Activated CD8-positive, alpha-beta memory T cell treated with anti-CD3 and anti-CD28 coated beads, Interleukin-2, amount 10 ng/mL, durations not matched to agents 7 days and 5 days (primary cell): Measurements from ENCODE around the gene SPTSSA. TPM values are rescaled to one million over a fixed set of nuclear protein-coding genes. Genes with fewer than 3 reads are reported as not detected.

ENCODE experiments used
- ATAC-seq: fragments of 150-1000 bp; cut with Tn5 transposase; one replicate; pipeline ENCODE4 v1.10.0; 2021; ENCODE audit warnings: moderate library complexity
- CTCF ChIA-PET: fragments of 350-600 bp; sonication (Branson Sonifier 250); formaldehyde crosslinking; loops from one replicate; lab custom pipeline; 2021; ENCODE audit warnings: antibody characterized with exemption; lab: Charles Lee
- DNase-seq: peaks from one replicate; pipeline ENCODE4 v3.0.0-alpha.2; 2020
- H3K27ac Mint-ChIP-seq: one replicate; pipeline ENCODE4 v1.8.0; 2021; ENCODE audit warnings: mild to moderate bottlenecking, mixed read lengths
- H3K27me3 Mint-ChIP-seq: one replicate; pipeline ENCODE4 v1.8.0; 2021; ENCODE audit warnings: mixed read lengths
- H3K36me3 Mint-ChIP-seq: one replicate; pipeline ENCODE4 v1.8.0; 2021; ENCODE audit warnings: mild to moderate bottlenecking, mixed read lengths
- H3K4me1 Mint-ChIP-seq: one replicate; pipeline ENCODE4 v1.8.0; 2021; ENCODE audit warnings: mixed read lengths
- H3K4me3 Mint-ChIP-seq: one replicate; pipeline ENCODE4 v1.8.0; 2021; ENCODE audit warnings: mild to moderate bottlenecking, moderate library complexity, mixed read lengths
- H3K9me3 Mint-ChIP-seq: one replicate; pipeline ENCODE4 v1.8.0; 2022; ENCODE audit warnings: low read depth, mixed read lengths
- total RNA-seq, 2 experiments: library from RNA; stranded (reverse); gene quantifications; one replicate each; pipeline ENCODE4 v1.2.3, GENCODE V29; 2021

The SPTSSA gene
- total RNA-seq, 2 experiments from 2014 or later: 12.1 to 15.5 TPM

- no peaks in the 10 kb centered on the region for H3K27me3 Mint-ChIP-seq
- DNase-seq (peak; percentile 59), ATAC-seq (peak; percentile 10)
- peak overlapping the region; percentile 86 for H3K27ac Mint-ChIP-seq
- CTCF ChIA-PET: interaction anchor here (0.8 kb wide), 1 partner anchor 9 kb away, joined by 3 read pairs; no protein-coding TSS in a partner anchor
- H3K4me3 Mint-ChIP-seq: peak overlapping the region; percentile 83
- H3K36me3 Mint-ChIP-seq: peaks cover 6% of the 10 kb centered on the region
- H3K9me3 Mint-ChIP-seq: no peaks in the 10 kb centered on the region
- H3K4me1 Mint-ChIP-seq: peaks cover 25% of the 10 kb centered on the region
Observed at GRCh38 chr14:34461334-34462131, 507 bp downstream of the SPTSSA start.

GRCh38 chr14:34460841-34461240 lies 1.2 kb downstream of the SPTSSA start:
- H3K36me3 Mint-ChIP-seq: peaks cover 8% of the 10 kb centered on the region
- peak overlapping the region; percentile 83 for H3K4me3 Mint-ChIP-seq
- DNase-seq: no peak
- ATAC-seq: no peak
- peak overlapping the region; percentile 78 for H3K27ac Mint-ChIP-seq
- H3K4me1 Mint-ChIP-seq: peaks cover 25% of the 10 kb centered on the region
- H3K9me3 Mint-ChIP-seq: no peaks in the 10 kb centered on the region
- CTCF ChIA-PET: interaction anchor here (0.8 kb wide), 1 partner anchor 8 kb away, joined by 3 read pairs; no protein-coding TSS in a partner anchor
- no peaks in the 10 kb centered on the region for H3K27me3 Mint-ChIP-seq

- H3K4me1 Mint-ChIP-seq: peaks cover 25% of the 10 kb centered on the region
- ATAC-seq: no peak
- no peak overlapping the region for H3K4me3 Mint-ChIP-seq
- peaks cover 8% of the 10 kb centered on the region for H3K36me3 Mint-ChIP-seq
- no peaks in the 10 kb centered on the region for H3K27me3 Mint-ChIP-seq
- H3K9me3 Mint-ChIP-seq: no peaks in the 10 kb centered on the region
- CTCF ChIA-PET: interaction anchor here (0.8 kb wide), 1 partner anchor 8 kb away, joined by 3 read pairs; no protein-coding TSS in a partner anchor
- DNase-seq: no peak
- H3K27ac Mint-ChIP-seq: no peak overlapping the region
Observed at GRCh38 chr14:34460295-34460694, 1.7 kb downstream of the SPTSSA start.

- H3K36me3 Mint-ChIP-seq: peaks cover 16% of the 10 kb centered on the region
- H3K27ac Mint-ChIP-seq: no peak overlapping the region
- H3K4me1 Mint-ChIP-seq: peaks cover 19% of the 10 kb centered on the region
- CTCF ChIA-PET: no interaction called here
- H3K27me3 Mint-ChIP-seq: no peaks in the 10 kb centered on the region
- no peak overlapping the region for H3K4me3 Mint-ChIP-seq
- no peaks in the 10 kb centered on the region for H3K9me3 Mint-ChIP-seq
- ATAC-seq (no peak), DNase-seq (no peak)
Observed at GRCh38 chr14:34457186-34457585, 4.9 kb downstream of the SPTSSA start.

- no peak for DNase-seq
- no peak overlapping the region for H3K4me3 Mint-ChIP-seq
- no peaks in the 10 kb centered on the region for H3K9me3 Mint-ChIP-seq
- peaks cover 28% of the 10 kb centered on the region for H3K36me3 Mint-ChIP-seq
- H3K27me3 Mint-ChIP-seq: no peaks in the 10 kb centered on the region
- H3K4me1 Mint-ChIP-seq: no peaks in the 10 kb centered on the region
- no peak overlapping the region for H3K27ac Mint-ChIP-seq
- CTCF ChIA-PET: interaction anchor here (0.5 to 1.2 kb wide), 2 partner anchors 8 to 989 kb away, joined by 3 read pairs; no protein-coding TSS in a partner anchor
- ATAC-seq: no peak
Observed at GRCh38 chr14:34453226-34453625, 8.8 kb downstream of the SPTSSA start.

GRCh38 chr14:34452258-34452822 lies 9.7 kb downstream of the SPTSSA start:
- H3K4me3 Mint-ChIP-seq: no peak overlapping the region
- H3K27ac Mint-ChIP-seq: no peak overlapping the region
- no peak for DNase-seq
- H3K9me3 Mint-ChIP-seq: no peaks in the 10 kb centered on the region
- H3K27me3 Mint-ChIP-seq: no peaks in the 10 kb centered on the region
- no peak for ATAC-seq
- CTCF ChIA-PET: interaction anchor here (0.7 to 1.2 kb wide), 2 partner anchors 9 to 1302 kb away, joined by 3 read pairs; no protein-coding TSS in a partner anchor
- H3K36me3 Mint-ChIP-seq: peaks cover 30% of the 10 kb centered on the region
- H3K4me1 Mint-ChIP-seq: no peaks in the 10 kb centered on the region

- peaks cover 34% of the 10 kb centered on the region for H3K36me3 Mint-ChIP-seq
- CTCF ChIA-PET: no interaction called here
- DNase-seq: no peak
- H3K27me3 Mint-ChIP-seq: no peaks in the 10 kb centered on the region
- no peaks in the 10 kb centered on the region for H3K9me3 Mint-ChIP-seq
- ATAC-seq: no peak
- no peak overlapping the region for H3K4me3 Mint-ChIP-seq
- no peaks in the 10 kb centered on the region for H3K4me1 Mint-ChIP-seq
- H3K27ac Mint-ChIP-seq: no peak overlapping the region
Observed at GRCh38 chr14:34450958-34451357, 11.1 kb downstream of the SPTSSA start.

GRCh38 chr14:34450542-34450915 lies 11.5 kb downstream of the SPTSSA start:
- H3K4me3 Mint-ChIP-seq: no peak overlapping the region

GRCh38 chr14:34449819-34450541 lies 12.1 kb downstream of the SPTSSA start:
- ATAC-seq (no peak), DNase-seq (no peak)
- H3K4me3 Mint-ChIP-seq: no peak overlapping the region
- no peaks in the 10 kb centered on the region for H3K27me3 Mint-ChIP-seq
- CTCF ChIA-PET: interaction anchor here (0.8 kb wide), 1 partner anchor 13 kb away, joined by 3 read pairs; no protein-coding TSS in a partner anchor
- H3K27ac Mint-ChIP-seq: no peak overlapping the region
- H3K36me3 Mint-ChIP-seq: peaks cover 32% of the 10 kb centered on the region
- H3K4me1 Mint-ChIP-seq: no peaks in the 10 kb centered on the region
- no peaks in the 10 kb centered on the region for H3K9me3 Mint-ChIP-seq

More at GRCh38 chr14:34450542-34450915, 11.5 kb downstream of the SPTSSA start:
- ATAC-seq (no peak), DNase-seq (no peak)
- H3K27ac Mint-ChIP-seq: no peak overlapping the region
- H3K27me3 Mint-ChIP-seq: no peaks in the 10 kb centered on the region
- no peaks in the 10 kb centered on the region for H3K9me3 Mint-ChIP-seq
- no peaks in the 10 kb centered on the region for H3K4me1 Mint-ChIP-seq
- peaks cover 35% of the 10 kb centered on the region for H3K36me3 Mint-ChIP-seq
- CTCF ChIA-PET: no interaction called here

GRCh38 chr14:34439090-34439489 lies 22.9 kb downstream of the SPTSSA start:
- ATAC-seq: no peak
- H3K36me3 Mint-ChIP-seq: peaks cover 19% of the 10 kb centered on the region
- peaks cover 6% of the 10 kb centered on the region for H3K4me1 Mint-ChIP-seq
- H3K4me3 Mint-ChIP-seq: no peak overlapping the region
- H3K9me3 Mint-ChIP-seq: no peaks in the 10 kb centered on the region
- H3K27me3 Mint-ChIP-seq: no peaks in the 10 kb centered on the region
- DNase-seq: no peak
- CTCF ChIA-PET: no interaction called here
- no peak overlapping the region for H3K27ac Mint-ChIP-seq

GRCh38 chr14:34438438-34438837 lies 23.6 kb downstream of the SPTSSA start:
- Mint-ChIP-seq H3K4me3 (no peak overlapping the region), H3K27ac (no peak overlapping the region), H3K27me3 (no peaks in the 10 kb centered on the region), H3K4me1 (peaks cover 6% of the 10 kb centered on the region), H3K36me3 (peaks cover 18% of the 10 kb centered on the region), H3K9me3 (no peaks in the 10 kb centered on the region)
- ATAC-seq: no peak
- CTCF ChIA-PET: no interaction called here
- DNase-seq: no peak

- Mint-ChIP-seq H3K27ac (no peak overlapping the region), H3K36me3 (peaks cover 21% of the 10 kb centered on the region), H3K4me1 (peaks cover 6% of the 10 kb centered on the region), H3K4me3 (no peak overlapping the region), H3K9me3 (no peaks in the 10 kb centered on the region), H3K27me3 (no peaks in the 10 kb centered on the region)
- CTCF ChIA-PET: no interaction called here
- ATAC-seq (no peak), DNase-seq (no peak)
Observed at GRCh38 chr14:34437729-34438080, 24.3 kb downstream of the SPTSSA start.

GRCh38 chr14:34436960-34437728 lies 24.9 kb downstream of the SPTSSA start:
- no peak overlapping the region for H3K4me3 Mint-ChIP-seq
- ATAC-seq (no peak), DNase-seq (no peak)
- CTCF ChIA-PET: interaction anchor here (1.3 kb wide), 1 partner anchor 12 kb away, joined by 3 read pairs; no protein-coding TSS in a partner anchor
- no peak overlapping the region for H3K27ac Mint-ChIP-seq
- no peaks in the 10 kb centered on the region for H3K9me3 Mint-ChIP-seq
- peaks cover 6% of the 10 kb centered on the region for H3K4me1 Mint-ChIP-seq
- H3K27me3 Mint-ChIP-seq: no peaks in the 10 kb centered on the region
- H3K36me3 Mint-ChIP-seq: peaks cover 21% of the 10 kb centered on the region
